HG03060 (cell line): ENCODE results near the gene CCDC172.

Experiments used
- ATAC-seq: cut with Tn5 transposase; IDR thresholded peaks from one replicate; pipeline ENCODE4 v1.9.1; 2021; ENCODE audit warnings: low read depth, moderate number of reproducible peaks; ENCODE audit not compliant: unreplicated experiment

The CCDC172 gene, protein sequence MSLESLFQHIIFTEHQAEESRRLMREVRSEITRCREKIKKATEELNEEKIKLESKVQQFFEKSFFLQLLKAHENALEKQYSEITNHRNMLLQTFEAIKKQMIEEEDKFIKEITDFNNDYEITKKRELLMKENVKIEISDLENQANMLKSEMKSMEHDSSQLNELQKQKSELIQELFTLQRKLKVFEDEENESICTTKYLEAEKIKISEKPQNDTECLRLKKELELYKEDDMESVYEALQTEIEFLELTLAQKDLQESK

DNA sequence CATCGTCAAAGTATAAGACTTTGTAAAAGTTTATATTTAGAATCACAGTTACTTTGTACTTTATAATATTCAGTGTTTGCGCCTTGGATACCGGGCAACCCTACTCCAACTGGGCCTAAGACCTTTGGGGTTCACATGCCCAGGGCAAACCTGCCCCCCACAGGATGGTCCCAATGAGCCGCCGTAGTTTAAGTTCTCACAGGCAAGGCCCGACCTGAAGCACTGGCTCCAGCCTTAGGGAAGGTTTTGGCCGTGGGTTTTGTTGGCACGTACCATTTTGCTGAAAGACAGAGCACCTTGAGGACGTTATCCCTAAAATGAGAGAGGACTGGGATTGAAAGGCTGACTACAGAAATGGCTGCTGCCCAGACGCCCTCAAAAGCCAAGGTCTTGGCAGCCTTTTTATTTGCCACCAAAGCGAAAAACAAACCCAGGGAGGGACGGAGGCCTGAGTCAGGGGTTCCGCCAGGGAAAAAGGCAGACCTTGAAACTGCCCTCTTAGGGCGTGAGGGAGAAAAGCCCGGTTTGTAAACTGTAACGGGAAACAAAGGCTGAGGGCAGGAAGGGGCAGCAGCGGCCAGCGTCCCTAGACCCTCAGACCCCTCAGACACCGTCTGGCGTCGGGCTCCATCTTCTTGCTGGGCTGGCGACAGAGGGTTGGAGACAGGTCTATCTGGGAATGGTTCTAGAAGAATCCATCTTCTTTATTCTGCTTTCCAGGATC is at the start of gene CCDC172:
Gene CCDC172, plus strand, starts transcription at position 222 of the 724 bp plus-strand sequence. CDS start 564 bp downstream, outside the sequence.
- no peak for ATAC-seq

- ATAC-seq: no peak
Measured at GRCh38 chr10:116276981-116277380, 47.3 kb upstream of the CCDC172 start.

DNA sequence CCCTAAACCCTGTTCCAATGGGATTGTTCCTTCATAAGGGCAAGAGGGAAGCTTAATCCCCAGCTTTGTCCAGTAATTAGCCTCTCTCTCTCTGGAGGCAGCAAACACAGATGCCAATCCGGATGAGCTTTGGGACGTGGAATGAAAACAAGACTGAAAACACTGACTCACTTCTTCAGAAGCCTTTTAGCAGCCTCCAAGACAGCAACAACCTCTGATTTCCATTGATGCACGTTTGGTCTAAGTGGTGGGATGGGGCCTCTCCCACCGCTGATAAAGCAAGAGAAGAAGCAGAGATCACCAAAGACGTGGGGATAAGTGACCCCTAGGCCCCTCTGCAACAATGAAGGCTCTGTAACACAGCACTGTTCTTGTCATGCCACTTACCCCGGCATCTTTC is 45.4 kb upstream of the CCDC172 start:
- no peak for ATAC-seq

DNA sequence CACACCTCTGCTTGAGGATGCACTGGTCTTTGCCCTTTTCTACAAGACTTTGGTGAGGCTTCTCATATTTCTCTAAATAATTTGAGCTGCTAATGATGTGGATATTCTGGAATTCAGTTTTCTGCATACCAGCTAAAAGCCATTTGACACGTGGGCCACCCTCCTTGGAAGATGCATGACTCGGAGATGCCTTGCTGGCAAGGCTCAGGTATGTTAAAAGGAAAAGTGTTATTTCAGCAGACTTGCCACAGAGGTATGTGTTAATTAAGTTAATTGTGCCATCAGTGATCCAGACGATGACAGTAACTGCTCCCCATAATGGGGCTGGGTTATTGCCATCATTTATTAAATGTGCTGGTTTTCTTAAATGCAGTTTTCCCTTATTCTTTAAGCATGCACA is 42.5 kb upstream of the CCDC172 start:
- ATAC-seq: no peak

DNA sequence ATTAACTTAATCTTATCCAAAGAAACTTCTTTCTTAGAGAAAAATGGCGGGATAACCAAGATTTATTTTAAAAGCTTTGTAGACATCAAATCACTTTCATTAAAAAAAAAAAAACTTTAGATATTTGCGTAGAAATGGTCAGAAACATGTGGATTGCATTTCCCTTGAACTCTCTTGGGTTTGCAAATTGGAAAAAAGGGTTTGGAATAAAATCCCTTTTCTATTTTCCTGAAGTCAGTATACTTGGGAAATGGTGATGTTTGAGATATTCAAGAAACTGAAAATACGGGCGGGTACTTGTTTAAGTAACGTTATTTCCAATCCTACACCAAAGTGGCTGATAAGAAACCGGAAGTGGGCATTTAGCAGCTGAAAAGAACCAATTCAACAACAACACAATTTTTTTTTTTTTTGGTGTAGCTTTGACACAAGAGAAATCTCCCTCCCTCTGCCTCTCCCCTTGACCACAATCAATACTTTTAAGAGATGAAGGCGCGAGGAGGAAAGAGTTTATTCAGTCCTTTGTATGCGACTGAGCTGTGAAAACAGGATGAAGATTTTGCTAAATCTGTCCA is 37.5 kb upstream of the CCDC172 start:
- no peak for ATAC-seq

GRCh38 chr10:116287906-116288501 is 36.2 kb upstream of the CCDC172 start:
- ATAC-seq: no peak

DNA sequence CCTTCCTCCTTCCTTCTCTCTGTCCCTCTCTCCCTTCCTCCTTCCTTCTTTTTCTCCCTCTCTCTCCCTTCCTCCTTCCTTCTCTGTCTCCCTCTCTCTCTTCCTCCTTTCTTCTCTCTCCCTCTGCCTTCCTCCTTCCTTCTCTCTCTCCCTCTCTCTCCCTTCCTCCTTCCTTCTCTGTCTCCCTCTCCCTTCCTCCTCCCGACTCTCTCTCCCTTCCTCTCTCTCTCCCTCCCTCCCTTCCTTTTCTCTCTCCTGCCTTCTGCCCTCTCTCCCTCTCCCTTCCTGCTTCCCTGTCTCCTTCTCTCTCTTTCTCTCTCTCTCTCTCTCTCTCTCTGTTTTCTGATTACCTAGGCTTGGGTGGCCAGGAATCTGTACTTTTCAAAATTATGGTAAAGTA is 34.6 kb upstream of the CCDC172 start:
- ATAC-seq: no peak

GRCh38 chr10:116292493-116292892 is 31.8 kb upstream of the CCDC172 start:
- ATAC-seq: no peak

- no peak for ATAC-seq
Measured at GRCh38 chr10:116296291-116296721, 27.9 kb upstream of the CCDC172 start.

DNA sequence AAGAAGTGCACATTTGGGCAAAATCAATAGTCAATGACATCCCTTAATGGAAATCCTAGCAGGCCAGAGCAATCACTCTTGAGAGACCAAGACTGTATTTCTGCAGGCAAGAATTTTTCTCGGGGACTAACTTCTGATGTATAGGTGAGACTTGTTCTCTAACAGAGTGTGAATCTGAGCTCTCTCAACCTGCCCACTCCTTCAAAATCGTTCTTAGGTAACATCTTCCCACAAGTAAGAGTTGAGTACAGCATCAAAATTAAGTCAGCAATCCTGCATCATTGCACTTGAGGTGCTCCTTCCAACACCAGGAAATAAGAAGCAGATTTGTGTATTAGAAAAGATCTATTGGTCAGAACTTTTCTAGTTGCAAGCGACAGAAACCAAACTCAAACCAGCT is 25.7 kb upstream of the CCDC172 start:
- no peak for ATAC-seq

GRCh38 chr10:116300542-116300941 is 23.7 kb upstream of the CCDC172 start:
- ATAC-seq: no peak

GRCh38 chr10:116304923-116305322 is 19.3 kb upstream of the CCDC172 start:
- ATAC-seq: no peak

- ATAC-seq: no peak
Measured at GRCh38 chr10:116306847-116307246, 17.4 kb upstream of the CCDC172 start.

DNA sequence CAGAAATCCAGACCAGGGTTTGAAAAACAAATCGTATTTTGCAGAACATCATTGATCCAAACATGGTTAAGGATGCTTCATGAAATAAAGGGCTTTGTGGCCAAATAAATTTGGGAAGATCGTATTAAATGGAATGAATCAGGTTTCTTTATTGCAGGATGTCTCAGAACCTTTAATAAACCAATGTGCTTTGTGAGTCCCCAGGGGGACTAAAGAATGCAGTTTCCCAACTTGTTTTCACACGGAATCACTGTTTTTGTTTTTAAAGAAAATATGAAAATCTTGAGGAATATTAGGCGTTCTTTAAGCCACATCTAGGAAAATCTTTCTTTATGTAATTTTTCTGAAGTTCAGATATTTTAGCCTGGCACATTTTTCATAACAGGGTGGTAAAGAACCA is 16.8 kb upstream of the CCDC172 start:
- ATAC-seq: no peak

- ATAC-seq: no peak
Measured at GRCh38 chr10:116311016-116311415, 13.2 kb upstream of the CCDC172 start.

DNA sequence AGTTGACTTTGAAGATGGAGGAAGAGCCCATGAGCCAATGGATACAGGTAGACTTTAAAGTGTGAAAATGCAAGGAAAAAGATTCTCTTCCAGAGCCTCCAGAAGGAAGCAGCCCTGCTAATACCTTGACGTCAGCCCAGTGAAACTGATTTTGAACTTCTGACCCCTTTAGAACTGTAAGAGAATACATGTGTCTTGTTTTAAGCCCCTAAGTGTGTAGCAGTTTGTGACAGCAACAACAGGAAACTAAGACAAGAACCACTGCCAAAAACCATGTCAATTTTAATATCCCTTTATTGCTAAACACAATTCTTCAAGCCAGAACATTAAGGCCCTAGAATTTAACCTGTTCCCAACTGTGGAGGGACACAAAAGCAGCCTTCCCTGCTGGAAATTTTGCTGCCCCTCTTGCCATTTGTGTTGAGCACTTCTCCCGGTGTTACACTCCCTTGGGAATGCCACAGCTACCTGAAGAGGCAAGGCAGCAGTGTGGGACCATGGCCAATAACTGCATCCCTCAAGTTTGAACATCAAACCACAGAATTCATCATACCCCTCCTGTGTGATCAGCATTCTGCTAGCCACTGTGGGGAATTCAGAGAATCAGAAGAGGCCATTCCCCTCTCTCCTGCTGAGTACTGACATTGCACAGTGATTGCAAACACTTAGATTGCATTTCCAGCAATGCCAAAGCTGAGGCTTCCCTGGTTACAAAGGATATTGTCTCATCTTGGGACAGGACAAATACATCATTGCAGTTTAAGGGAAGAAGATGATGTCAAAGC is 12.3 kb upstream of the CCDC172 start:
- ATAC-seq: no peak

DNA sequence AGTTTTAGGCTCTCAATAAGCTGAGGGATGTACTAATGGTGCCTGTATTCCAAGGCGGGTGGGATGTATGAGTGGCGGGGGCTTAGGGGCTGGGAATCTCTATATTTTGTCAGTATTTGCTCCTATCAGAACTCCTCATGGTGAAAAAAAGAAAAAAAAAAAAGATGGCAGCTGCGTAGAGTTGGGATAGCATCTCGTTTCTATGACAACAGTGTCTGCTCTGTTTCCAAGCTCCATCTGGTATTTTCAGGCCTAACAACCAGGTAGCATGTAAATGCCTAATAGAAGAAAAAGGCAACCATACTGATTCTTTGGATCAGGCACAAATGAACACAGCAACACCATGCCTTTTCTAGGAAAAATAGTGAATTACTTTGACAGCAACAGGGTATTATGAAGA is 11.7 kb upstream of the CCDC172 start:
- ATAC-seq: no peak

- ATAC-seq: no peak
Measured at GRCh38 chr10:116316503-116316902, 7.7 kb upstream of the CCDC172 start.

GRCh38 chr10:116324951-116325635 is 845 bp downstream of the CCDC172 start:
- no peak for ATAC-seq

DNA sequence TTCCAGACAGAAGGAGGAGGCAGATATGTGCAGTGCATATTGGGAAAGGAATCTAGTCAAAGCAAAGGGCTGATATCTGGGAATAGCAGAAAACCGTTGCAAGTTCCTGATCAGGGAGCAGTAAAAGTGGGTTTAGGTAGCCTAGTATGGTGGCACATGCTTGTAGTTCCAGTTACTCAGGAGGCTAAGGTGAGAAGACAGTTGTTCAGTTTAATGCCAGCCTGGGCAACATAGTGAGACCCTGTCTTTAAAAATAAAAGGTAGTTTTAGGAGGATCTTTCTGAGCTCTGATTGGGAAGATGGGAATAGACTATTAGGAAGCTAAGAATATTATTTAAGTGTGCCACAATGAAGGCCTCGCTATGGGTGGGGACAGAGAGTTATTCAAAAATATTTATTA is 1.7 kb downstream of the CCDC172 start:
- ATAC-seq: no peak
